ENCODE results near the gene POU5F2.

Gene POU5F2

GRCh38 chr5:93741136-93741811 lies at the start of gene POU5F2:
POU5F2 (minus strand) TSS chr5:93741600; CDS start chr5:93741563, 37 bp downstream.
- DNase-seq (ENCODE audit: low read depth) = no peak

DNA sequence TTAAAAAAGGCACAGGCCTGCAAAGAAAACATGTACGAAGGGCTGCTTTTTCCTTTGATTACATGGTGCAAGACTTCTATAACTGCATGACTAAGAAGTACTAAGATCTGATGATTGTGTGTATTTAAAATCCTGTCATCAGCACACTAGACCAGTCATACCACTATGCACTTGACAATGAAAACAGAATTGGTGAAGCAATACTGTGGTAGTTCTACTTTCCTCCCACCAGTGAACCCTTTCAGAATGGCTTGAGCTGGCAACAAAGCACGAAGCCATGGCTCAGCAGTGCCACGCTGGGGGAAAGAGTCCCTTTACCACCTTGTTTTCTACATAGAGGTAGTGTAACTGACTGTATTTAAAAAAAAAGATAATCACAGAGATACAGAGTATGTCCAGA lies 49.0 kb upstream of the POU5F2 start:
- no peak for DNase-seq (ENCODE audit: low read depth)

DNA sequence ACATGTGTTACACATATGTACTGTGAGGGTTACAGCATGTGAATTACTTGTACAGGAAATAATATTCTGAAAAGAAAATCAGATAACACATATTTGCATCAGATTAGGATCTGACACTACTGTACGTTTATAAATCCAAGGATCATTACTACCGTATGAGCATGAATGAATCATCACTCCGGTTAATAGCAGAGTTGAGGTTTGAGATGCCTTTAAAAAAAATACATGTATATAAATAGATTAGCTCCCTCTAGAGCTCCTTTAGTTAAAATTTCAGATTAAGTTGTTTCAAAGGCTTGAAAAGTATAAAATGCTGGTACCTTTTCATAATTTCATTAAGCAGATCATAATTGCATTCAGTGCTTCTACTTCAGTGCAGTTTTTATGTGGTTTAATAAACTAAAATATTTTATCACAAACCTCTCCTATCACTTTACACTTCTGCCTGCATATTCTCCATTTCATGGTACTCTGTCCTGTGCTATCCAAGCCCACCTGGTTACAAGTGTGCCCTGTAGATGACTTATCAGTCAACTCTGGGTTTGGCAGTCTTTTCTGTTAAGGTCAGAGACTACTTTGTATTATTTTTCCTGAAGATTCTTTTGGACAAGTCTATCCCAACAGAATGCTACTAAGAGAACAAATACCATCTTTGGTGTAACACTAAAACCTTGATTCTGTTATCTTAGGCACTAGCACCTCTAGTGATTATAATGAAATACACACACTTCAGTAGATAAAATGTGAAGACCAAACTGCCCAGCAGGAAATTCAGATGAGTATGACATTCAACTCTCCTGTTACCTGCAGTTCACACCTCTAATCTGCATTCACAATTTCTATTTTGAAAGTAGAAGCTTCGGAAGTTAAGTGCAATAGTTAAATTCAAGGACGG lies 48.0 kb upstream of the POU5F2 start:
- no peak for DNase-seq (ENCODE audit: low read depth)

- DNase-seq (ENCODE audit: low read depth) = no peak
Observed at GRCh38 chr5:93787598-93787997, 46.2 kb upstream of the POU5F2 start.

DNA sequence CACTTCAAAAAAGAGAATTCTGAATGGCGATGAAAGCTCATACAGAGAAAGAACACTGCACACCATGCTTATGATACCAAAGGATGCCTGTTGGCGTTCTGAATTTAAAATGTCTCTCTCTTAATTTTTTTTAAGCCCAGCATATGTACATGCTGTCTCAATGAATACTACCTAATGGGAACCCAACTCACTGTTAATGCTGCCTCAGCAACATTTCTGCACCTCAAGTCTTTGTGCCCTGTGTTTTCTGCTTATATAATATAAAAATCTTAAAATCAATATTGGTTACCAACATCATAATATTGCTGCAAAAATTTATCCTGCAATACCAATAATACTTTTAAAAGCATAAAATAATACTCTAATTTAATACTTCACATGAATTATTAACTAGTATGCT lies 44.1 kb upstream of the POU5F2 start:
- DNase-seq (ENCODE audit: low read depth) = no peak

GRCh38 chr5:93782978-93783377 lies 41.6 kb upstream of the POU5F2 start:
- no peak for DNase-seq (ENCODE audit: low read depth)

DNA sequence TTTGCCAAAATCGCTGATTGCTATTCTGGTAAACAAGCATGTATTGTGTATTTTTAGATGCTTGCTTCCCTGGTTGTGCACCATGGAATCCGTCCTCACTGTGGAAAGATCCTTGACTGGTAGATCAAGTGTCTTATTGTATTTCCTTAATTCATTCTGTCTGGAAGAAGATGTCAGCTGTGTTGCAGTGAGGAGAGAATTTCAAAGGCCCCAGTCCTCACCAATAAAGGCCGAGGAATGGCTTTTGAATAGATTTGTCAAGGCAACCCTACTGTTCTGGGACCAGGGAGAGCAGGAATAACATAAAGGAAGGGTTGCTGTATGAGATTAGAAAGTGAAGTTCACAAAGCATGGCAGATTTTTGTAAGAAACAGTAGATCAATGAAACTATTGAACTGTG lies 36.2 kb upstream of the POU5F2 start:
- no peak for DNase-seq (ENCODE audit: low read depth)

DNA sequence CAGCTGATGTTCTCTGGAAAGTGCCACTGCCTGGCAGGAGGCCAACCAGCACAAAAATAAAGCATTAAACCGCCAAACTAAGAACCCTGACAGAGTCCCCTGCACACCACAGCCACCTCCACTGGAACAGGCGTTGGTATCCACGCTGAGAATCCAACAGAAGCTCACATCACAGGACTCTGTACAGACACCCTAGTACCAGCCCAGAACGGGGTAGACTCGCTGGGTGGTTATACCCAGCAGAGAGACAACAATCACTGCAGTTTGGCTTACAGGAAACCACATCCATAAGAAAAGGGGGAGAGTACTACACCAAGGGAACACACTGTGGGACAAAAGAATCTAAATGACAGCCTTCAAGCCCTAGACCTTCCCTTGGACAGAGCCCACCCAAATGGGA lies 15.0 kb upstream of the POU5F2 start:
- DNase-seq (ENCODE audit: low read depth) = no peak

GRCh38 chr5:93755716-93756115 lies 14.3 kb upstream of the POU5F2 start:
- no peak for DNase-seq (ENCODE audit: low read depth)

DNA sequence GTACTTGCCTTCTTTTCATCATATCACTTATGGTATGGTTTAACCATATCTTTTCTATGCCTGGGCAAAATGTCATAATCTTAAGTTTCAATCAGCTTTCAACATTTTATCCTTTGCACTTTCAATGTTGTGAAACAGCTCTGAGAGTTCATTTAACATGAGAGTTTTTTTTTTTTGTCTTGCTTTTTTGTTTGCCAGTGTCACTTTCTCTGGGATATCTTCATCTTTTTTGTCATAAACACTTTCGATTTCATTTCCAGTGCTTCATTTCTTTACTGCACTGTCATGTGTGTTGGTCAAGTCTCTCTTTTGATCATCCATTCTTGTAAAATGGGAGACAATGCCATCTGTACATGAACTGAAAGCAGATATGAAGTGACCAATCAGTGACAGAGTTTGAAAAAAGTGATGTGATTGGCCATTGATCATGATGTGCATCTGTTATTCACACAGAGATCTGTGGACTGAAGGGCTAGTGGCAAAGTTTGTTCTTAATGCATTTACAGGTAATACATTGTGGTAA lies 7.5 kb upstream of the POU5F2 start:
- DNase-seq (ENCODE audit: low read depth) = no peak

GRCh38 chr5:93746406-93747056 lies 5.1 kb upstream of the POU5F2 start:
- no peak for DNase-seq (ENCODE audit: low read depth)

- DNase-seq (ENCODE audit: low read depth) = no peak
Observed at GRCh38 chr5:93736284-93736683, 5.1 kb downstream of the POU5F2 start.

DNA sequence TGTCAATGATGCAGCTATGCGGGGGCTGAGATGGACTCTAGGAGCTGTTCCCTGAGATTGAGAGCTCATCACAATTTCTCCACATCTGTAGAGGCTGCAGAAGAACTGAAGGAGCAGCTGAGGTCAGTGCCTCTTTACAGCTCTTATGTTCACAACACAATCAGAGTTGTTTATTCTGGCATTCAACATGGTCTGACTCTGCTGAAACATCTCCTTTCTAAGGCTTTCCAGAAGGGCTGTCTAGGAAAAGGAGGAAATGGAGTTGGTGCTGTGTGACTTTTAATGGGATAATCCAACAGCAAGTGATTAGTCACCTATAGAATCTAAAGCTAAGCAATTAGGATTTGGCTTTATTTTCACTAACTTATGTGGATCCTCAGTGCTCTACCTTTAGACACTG lies 6.0 kb downstream of the POU5F2 start:
- no peak for DNase-seq (ENCODE audit: low read depth)

DNA sequence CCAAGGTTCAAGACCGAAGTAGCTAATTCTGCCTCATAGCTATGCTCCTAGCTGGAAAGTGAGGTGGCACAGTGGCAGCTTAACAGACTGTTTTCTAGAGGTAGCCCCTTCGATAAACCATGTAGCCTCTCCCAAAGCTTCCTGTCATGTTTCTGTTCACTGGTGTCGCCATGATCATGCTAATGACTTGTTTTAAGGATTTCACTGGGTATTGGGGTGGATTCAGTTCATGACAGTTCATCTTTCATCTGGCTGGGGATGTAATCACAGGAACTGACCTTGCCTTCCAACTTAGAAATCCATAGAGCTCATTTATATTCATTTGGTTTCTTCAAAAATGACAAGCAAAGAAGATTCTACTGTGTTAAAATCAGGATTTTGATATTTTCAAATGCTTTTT lies 9.4 kb downstream of the POU5F2 start:
- no peak for DNase-seq (ENCODE audit: low read depth)

GRCh38 chr5:93726595-93726994 lies 14.8 kb downstream of the POU5F2 start:
- no peak for DNase-seq (ENCODE audit: low read depth)

DNA sequence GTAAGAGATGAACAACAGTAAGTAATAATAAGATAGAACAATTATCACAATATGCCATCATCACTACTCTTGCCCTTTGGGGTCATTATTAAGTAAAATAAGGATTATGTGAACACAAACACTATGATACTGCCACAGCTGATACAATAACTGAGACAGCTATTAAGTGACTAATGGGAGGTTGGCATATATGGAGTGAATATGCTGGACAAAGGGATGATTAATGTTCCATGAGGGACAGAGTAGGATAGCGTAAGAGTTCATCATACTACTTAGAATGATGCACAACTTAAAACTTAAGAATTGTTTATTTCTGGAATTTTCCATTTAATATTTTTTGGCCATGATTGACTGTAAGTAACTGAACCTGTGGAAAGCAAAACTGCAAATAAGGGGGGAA lies 16.6 kb downstream of the POU5F2 start:
- no peak for DNase-seq (ENCODE audit: low read depth)

GRCh38 chr5:93723681-93724080 lies 17.7 kb downstream of the POU5F2 start:
- no peak for DNase-seq (ENCODE audit: low read depth)

- DNase-seq (ENCODE audit: low read depth) = no peak
Observed at GRCh38 chr5:93723005-93723404, 18.4 kb downstream of the POU5F2 start.

- no peak for DNase-seq (ENCODE audit: low read depth)
Observed at GRCh38 chr5:93722588-93722987, 18.8 kb downstream of the POU5F2 start.

DNA sequence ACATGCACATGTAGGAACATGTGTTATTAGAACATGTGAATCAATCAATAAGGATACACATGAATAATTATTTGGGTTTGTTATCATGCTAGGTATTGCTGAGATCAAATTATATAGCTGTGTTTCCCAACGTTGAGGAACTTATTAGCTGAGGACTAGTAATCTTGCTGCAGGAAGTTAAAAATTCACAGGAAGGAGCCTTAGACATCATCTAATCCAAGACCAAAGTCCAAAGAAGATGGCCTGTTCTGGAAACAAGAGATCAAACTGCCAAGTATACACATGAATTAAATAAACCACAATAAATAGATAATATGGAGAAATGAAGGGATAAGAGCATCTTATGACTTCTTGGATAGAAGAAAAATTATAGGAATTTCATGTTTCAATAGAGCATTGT lies 19.9 kb downstream of the POU5F2 start:
- DNase-seq (ENCODE audit: low read depth) = no peak

DNA sequence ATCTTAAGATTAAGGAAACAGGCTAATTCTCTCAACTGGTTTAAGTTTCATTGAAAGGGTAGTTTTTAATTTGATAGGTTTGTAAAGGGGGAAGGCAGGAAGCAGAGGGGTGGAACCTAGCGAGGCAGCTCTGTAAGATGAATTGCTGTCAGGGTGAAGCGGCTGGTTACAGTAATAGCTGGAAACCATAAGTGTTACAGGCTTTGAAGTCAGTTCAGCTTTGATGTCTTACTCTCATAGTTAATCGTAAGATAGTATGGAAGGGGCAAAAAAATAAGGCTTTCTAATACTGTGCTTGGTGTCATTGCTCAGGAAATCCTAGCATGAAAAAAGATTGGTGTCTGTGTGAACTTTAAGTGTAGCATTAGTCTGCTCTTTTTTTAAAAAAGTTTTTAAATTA lies 20.3 kb downstream of the POU5F2 start:
- no peak for DNase-seq (ENCODE audit: low read depth)

DNA sequence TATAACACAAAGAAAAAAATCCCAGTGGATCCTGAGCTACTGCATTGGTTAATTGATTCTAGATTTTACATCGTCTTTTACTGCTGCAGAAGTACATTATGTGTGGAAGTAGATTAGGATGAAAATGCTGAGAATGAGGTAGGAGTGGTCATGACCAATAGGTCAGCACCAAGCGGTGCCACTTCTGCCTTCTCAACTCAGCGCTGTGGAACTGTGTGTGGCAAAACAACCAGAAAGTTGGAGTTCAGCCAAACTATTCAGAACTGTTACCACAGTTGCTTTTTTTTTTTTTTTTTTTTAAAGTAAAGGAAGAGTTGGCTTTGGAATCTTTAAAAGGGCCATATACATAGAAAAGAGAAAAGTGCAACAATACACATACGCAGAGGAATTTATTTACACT lies 24.2 kb downstream of the POU5F2 start:
- no peak for DNase-seq (ENCODE audit: low read depth)

GRCh38 chr5:93716453-93716852 lies 24.9 kb downstream of the POU5F2 start:
- DNase-seq (ENCODE audit: low read depth) = no peak

Measured in activated T-cell treated with anti-CD3 and anti-CD28 coated beads for 1 hour (primary cell).